ENCODE data around the gene CHRNB1. TPM values are rescaled to one million over a fixed set of nuclear protein-coding genes. Genes with fewer than 3 reads are reported as not detected.

CHRNB1 gene
- total and polyA plus RNA-seq, 2 experiments from 2014 or later = 11.1 to 11.2 TPM

DNA sequence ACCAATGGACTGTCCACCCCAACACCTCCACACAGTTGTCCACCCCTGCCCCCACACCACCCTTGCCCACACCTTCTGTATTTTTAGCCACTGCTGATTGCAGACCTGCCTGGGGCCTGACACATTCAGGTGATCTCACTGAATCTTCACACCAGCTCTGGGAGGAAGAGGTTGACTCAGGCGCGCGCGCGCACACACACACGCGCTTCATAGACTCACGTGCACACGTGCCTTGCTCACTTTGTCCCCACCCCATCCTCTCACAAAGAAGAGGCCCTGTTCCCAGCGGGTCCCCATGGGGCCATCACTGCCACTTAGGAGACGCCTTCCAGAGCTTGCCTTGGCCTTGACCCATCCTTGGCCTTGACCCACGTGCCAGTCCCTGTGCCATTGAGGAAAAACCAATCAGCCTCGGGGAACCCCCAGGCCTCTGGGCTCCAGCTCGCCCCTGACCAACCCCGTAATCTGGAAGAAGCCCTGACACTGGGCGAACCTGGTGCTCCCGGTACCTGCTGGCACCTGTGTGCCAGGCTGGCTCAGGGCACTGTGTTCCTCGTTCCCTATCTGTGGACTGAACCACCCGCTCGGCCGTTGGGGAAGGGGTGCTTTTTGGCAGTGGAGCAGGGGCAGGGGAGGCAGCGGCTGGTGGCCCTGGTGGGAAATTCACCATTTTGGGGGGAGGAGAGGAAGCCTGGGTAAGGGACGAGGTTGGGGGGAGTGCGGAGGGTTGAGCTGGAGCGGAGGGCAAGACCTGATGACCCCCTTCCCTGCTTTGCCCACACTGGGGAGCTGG, 34.0 kb upstream of the CHRNB1 start (continued):
- no peak for TF ChIP-seq POLR2AphosphoS5 (IDR thresholded peaks at IDR 0.05; ENCODE audit: low read depth)
- TF ChIP-seq CREB1 (CRISPR knock-in tag; IDR thresholded peaks at IDR 0.05; ENCODE audit: low read depth) = no peak
- TF ChIP-seq ZNF114 (CRISPR knock-in tag; IDR thresholded peaks at IDR 0.05) = no peak
- TF ChIP-seq, protein P1, sequence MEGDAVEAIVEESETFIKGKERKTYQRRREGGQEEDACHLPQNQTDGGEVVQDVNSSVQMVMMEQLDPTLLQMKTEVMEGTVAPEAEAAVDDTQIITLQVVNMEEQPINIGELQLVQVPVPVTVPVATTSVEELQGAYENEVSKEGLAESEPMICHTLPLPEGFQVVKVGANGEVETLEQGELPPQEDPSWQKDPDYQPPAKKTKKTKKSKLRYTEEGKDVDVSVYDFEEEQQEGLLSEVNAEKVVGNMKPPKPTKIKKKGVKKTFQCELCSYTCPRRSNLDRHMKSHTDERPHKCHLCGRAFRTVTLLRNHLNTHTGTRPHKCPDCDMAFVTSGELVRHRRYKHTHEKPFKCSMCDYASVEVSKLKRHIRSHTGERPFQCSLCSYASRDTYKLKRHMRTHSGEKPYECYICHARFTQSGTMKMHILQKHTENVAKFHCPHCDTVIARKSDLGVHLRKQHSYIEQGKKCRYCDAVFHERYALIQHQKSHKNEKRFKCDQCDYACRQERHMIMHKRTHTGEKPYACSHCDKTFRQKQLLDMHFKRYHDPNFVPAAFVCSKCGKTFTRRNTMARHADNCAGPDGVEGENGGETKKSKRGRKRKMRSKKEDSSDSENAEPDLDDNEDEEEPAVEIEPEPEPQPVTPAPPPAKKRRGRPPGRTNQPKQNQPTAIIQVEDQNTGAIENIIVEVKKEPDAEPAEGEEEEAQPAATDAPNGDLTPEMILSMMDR (conservative IDR thresholded peaks at IDR 0.05; ENCODE audit: low read depth in 2 of 2) = no peak

DNA sequence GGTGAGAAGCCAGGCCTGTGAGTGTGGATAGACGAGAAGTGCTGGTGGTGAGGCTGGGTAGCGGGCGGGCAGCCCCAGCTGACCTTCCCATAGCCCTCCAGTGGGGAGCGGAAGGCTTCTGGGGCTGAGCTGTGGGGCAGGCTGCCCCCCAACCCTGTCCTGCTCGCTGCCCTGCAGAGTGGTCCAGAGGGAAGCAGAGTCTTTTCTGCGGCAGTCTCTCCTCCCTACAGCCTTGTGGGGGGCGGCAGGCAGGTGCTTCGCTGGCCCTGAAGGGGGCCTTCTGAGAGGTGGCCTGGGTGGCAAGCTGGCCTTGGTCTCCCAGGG, 33.5 kb upstream of the CHRNB1 start:
- H3F3A ChIP-seq (replicated peaks; ENCODE audit: low read depth) = peaks cover 8% of the 10 kb centered on the region
- H3K4me3 ChIP-seq = no peak overlapping the region
- H3K27ac ChIP-seq (ENCODE audit: low read depth) = no peak overlapping the region
- H3K4me1 Mint-ChIP-seq = peaks cover 27% of the 10 kb centered on the region
- H3K9me2 ChIP-seq (ENCODE audit: insufficient read depth) = no peaks in the 10 kb centered on the region
- H3K27me3 Mint-ChIP-seq (ENCODE audit: insufficient read depth, low read depth, poor library complexity) = peaks cover 16% of the 10 kb centered on the region
- peaks cover 14% of the 10 kb centered on the region for H3K4me1 ChIP-seq (ENCODE audit: insufficient read depth)
- no peak overlapping the region for H2AFZ ChIP-seq
- H3K27ac Mint-ChIP-seq = no peak overlapping the region
- ATAC-seq = no peak
- TF ChIP-seq ZNF114 (CRISPR knock-in tag; IDR thresholded peaks at IDR 0.05) (no peak), CREB1 (CRISPR knock-in tag; IDR thresholded peaks at IDR 0.05; ENCODE audit: low read depth) (no peak), EZH2phosphoT487 (IDR thresholded peaks at IDR 0.05; ENCODE audit: unreplicated experiment) (no peak), STAT1 (IDR thresholded peaks at IDR 0.05; ENCODE audit: unreplicated experiment) (no peak), JUNB (IDR thresholded peaks at IDR 0.05; ENCODE audit: unreplicated experiment) (no peak), EZH2 (IDR thresholded peaks at IDR 0.05; ENCODE audit: low read depth, unreplicated experiment) (no peak)
- TF ChIP-seq, protein P2, sequence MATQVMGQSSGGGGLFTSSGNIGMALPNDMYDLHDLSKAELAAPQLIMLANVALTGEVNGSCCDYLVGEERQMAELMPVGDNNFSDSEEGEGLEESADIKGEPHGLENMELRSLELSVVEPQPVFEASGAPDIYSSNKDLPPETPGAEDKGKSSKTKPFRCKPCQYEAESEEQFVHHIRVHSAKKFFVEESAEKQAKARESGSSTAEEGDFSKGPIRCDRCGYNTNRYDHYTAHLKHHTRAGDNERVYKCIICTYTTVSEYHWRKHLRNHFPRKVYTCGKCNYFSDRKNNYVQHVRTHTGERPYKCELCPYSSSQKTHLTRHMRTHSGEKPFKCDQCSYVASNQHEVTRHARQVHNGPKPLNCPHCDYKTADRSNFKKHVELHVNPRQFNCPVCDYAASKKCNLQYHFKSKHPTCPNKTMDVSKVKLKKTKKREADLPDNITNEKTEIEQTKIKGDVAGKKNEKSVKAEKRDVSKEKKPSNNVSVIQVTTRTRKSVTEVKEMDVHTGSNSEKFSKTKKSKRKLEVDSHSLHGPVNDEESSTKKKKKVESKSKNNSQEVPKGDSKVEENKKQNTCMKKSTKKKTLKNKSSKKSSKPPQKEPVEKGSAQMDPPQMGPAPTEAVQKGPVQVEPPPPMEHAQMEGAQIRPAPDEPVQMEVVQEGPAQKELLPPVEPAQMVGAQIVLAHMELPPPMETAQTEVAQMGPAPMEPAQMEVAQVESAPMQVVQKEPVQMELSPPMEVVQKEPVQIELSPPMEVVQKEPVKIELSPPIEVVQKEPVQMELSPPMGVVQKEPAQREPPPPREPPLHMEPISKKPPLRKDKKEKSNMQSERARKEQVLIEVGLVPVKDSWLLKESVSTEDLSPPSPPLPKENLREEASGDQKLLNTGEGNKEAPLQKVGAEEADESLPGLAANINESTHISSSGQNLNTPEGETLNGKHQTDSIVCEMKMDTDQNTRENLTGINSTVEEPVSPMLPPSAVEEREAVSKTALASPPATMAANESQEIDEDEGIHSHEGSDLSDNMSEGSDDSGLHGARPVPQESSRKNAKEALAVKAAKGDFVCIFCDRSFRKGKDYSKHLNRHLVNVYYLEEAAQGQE (IDR thresholded peaks at IDR 0.05; ENCODE audit: unreplicated experiment) = no peak
- TF ChIP-seq, protein P1 (conservative IDR thresholded peaks at IDR 0.05; ENCODE audit: low read depth in 2 of 2) = no peak
- H3K27me3 ChIP-seq (ENCODE audit: insufficient read depth) = no peaks in the 10 kb centered on the region
- no peaks in the 10 kb centered on the region; the same call in 1 of the 2 replicates for H3K36me3 ChIP-seq (ENCODE audit: insufficient read depth)
- H3K9me3 Mint-ChIP-seq = no peaks in the 10 kb centered on the region
- no peak for DNase-seq (ENCODE audit: low spot score)
- H3K36me3 Mint-ChIP-seq (ENCODE audit: low read depth) = peaks cover 31% of the 10 kb centered on the region
- H3K4me2 ChIP-seq = no peak overlapping the region
- H3K79me2 ChIP-seq (replicated peaks; ENCODE audit: insufficient read depth) = no peaks in the 10 kb centered on the region; the same call in 1 of the 2 replicates
- no peak overlapping the region for H3K4me3 Mint-ChIP-seq
- no peaks in the 10 kb centered on the region; the same call in none of the 2 replicates for H4K20me1 ChIP-seq (replicated peaks; ENCODE audit: insufficient read depth)

All from GM23338 (cell line).